T-helper 22 cell (primary cell): ENCODE results near the gene MCOLN1.
"Not testable (repeated sequence)": the region's sequence is repeated elsewhere in the genome, so short reads cannot be mapped to it uniquely, and the experiment has no call there.

Source experiments
- DNase-seq: peaks from one replicate; pipeline ENCODE4 v3.0.0-alpha.2; 2020; ENCODE audit warnings: low read depth

The MCOLN1 gene

GRCh38 chr19:7524992-7525739, 2.7 kb downstream of the MCOLN1 start:
- no peak for DNase-seq

- no peak for DNase-seq
Measured at GRCh38 chr19:7526059-7526929, 3.9 kb downstream of the MCOLN1 start.

GRCh38 chr19:7527516-7528191, 5.2 kb downstream of the MCOLN1 start:
- DNase-seq = no peak

GRCh38 chr19:7528192-7528519, 5.7 kb downstream of the MCOLN1 start:
- DNase-seq = no peak

- DNase-seq = no peak
Measured at GRCh38 chr19:7528522-7529245, 6.3 kb downstream of the MCOLN1 start.

GRCh38 chr19:7529246-7529600, 6.8 kb downstream of the MCOLN1 start:
- DNase-seq = no peak

GRCh38 chr19:7529610-7530490, 7.4 kb downstream of the MCOLN1 start:
- DNase-seq = no peak

- no peak for DNase-seq
Measured at GRCh38 chr19:7533281-7533885, 11.0 kb downstream of the MCOLN1 start.

GRCh38 chr19:7533925-7534480, 11.6 kb downstream of the MCOLN1 start:
- peak; percentile 78 for DNase-seq

GRCh38 chr19:7534531-7535046, 12.2 kb downstream of the MCOLN1 start:
- no peak for DNase-seq

- peak; percentile 85 for DNase-seq
Measured at GRCh38 chr19:7535047-7535997, 12.9 kb downstream of the MCOLN1 start, which contains the start of gene PNPLA6. Gene PNPLA6 (plus strand): TSS chr19:7535717. CDS start chr19:7535789, 72 bp downstream.

- DNase-seq = no peak
Measured at GRCh38 chr19:7535998-7536695, 13.7 kb downstream of the MCOLN1 start.

GRCh38 chr19:7538990-7539389, 16.6 kb downstream of the MCOLN1 start:
- DNase-seq = not testable (repeated sequence)

- no peak for DNase-seq
Measured at GRCh38 chr19:7539827-7540425, 17.5 kb downstream of the MCOLN1 start.

GRCh38 chr19:7540761-7541474, 18.5 kb downstream of the MCOLN1 start:
- no peak for DNase-seq

GRCh38 chr19:7541475-7541824, 19.0 kb downstream of the MCOLN1 start:
- no peak for DNase-seq

GRCh38 chr19:7541828-7542443, 19.5 kb downstream of the MCOLN1 start:
- DNase-seq = no peak
